Adipocyte (in vitro differentiated cells): ENCODE measurements around the gene SGIP1.
"Not testable (repeated sequence)": the region's sequence is repeated elsewhere in the genome, so short reads cannot be mapped to it uniquely, and the experiment has no call there.

Experiments
- DNase-seq: peaks from one replicate; pipeline ENCODE4 v3.0.0-alpha.2; 2015; ENCODE audit warnings: low read depth
- H3K27me3 ChIP-seq: replicated peaks from 2 replicates; pipeline ENCODE4 v1.7.0; 2013; ENCODE audit warnings: mild to moderate bottlenecking, low read length, moderate library complexity; ENCODE audit not compliant: control insufficient read depth, insufficient read depth
- H3K36me3 ChIP-seq: 2 replicates; pipeline ENCODE4 v1.7.0; 2013; ENCODE audit warnings: low read length, mild to moderate bottlenecking, moderate library complexity; ENCODE audit not compliant: control insufficient read depth, insufficient read depth, severe bottlenecking
- H3K4me1 ChIP-seq: 2 replicates; pipeline ENCODE4 v1.7.0; 2013; ENCODE audit warnings: mild to moderate bottlenecking, low read length, moderate library complexity; ENCODE audit not compliant: control insufficient read depth, insufficient read depth
- H3K4me3 ChIP-seq: 2 replicates; pipeline ENCODE4 v1.7.0; 2013; ENCODE audit warnings: mild to moderate bottlenecking, low read length, moderate library complexity
- H3K9ac ChIP-seq: 2 replicates; pipeline ENCODE4 v1.7.0; 2013; ENCODE audit warnings: mild to moderate bottlenecking, low read length, moderate library complexity
- H3K9me3 ChIP-seq: 2 replicates; pipeline ENCODE4 v1.7.0; 2013; ENCODE audit warnings: mild to moderate bottlenecking, low read length, moderate library complexity; ENCODE audit not compliant: control insufficient read depth

SGIP1 gene

GRCh38 chr1:66791621-66792610 is 258.0 kb downstream of the SGIP1 start:
- H3K4me1 ChIP-seq, result no peaks in the 10 kb centered on the region
- H3K4me3 ChIP-seq, result no peak overlapping the region
- DNase-seq, result no peak
- no peak overlapping the region for H3K9ac ChIP-seq
- H3K27me3 ChIP-seq, result no peaks in the 10 kb centered on the region
- H3K36me3 ChIP-seq, result no peaks in the 10 kb centered on the region
- no peaks in the 10 kb centered on the region for H3K9me3 ChIP-seq

- H3K4me3 ChIP-seq, H3K4me1 ChIP-seq, DNase-seq, H3K9me3 ChIP-seq, H3K9ac ChIP-seq, H3K36me3 ChIP-seq, H3K27me3 ChIP-seq: not testable (repeated sequence)
These were observed 261.9 kb downstream of the SGIP1 start for GRCh38 chr1:66795839-66796238.
